ENCODE results near the gene PARP15. TPM values are rescaled to one million over a fixed set of nuclear protein-coding genes. Genes with fewer than 3 reads are reported as not detected.

PARP15 gene
- total RNA-seq, 1 donor from 2014 or later = 0.55 TPM

GRCh38 chr3:122581622-122582021 is 4.2 kb downstream of the PARP15 start:
- no peak for TF ChIP-seq CTCF (IDR thresholded peaks at IDR 0.05; ENCODE audit: unreplicated experiment)
- Mint-ChIP-seq H3K27ac (no peak overlapping the region), H3K36me3 (ENCODE audit: insufficient read depth) (peaks cover 5% of the 10 kb centered on the region), H3K4me1 (ENCODE audit: low read depth) (peaks cover 1% of the 10 kb centered on the region), H3K27me3 (peaks cover 13% of the 10 kb centered on the region), H3K4me3 (ENCODE audit: low read depth) (no peak overlapping the region), H3K9me3 (ENCODE audit: low read depth) (peaks cover 12% of the 10 kb centered on the region)
- DNase-seq (ENCODE audit: low spot score, unreplicated experiment) = no peak

GRCh38 chr3:122582390-122582789 is 4.9 kb downstream of the PARP15 start:
- H3K9me3 Mint-ChIP-seq (ENCODE audit: low read depth) = peaks cover 12% of the 10 kb centered on the region

GRCh38 chr3:122586098-122586497 is 8.6 kb downstream of the PARP15 start:
- H3K4me3 Mint-ChIP-seq (ENCODE audit: low read depth) = no peak overlapping the region
- H3K9me3 Mint-ChIP-seq (ENCODE audit: low read depth) = peaks cover 12% of the 10 kb centered on the region
- DNase-seq (ENCODE audit: low spot score, unreplicated experiment) = no peak
- H3K36me3 Mint-ChIP-seq (ENCODE audit: insufficient read depth) = peaks cover 5% of the 10 kb centered on the region
- no peak for TF ChIP-seq CTCF (IDR thresholded peaks at IDR 0.05; ENCODE audit: unreplicated experiment)
- no peaks in the 10 kb centered on the region for H3K4me1 Mint-ChIP-seq (ENCODE audit: low read depth)
- no peaks in the 10 kb centered on the region for H3K27me3 Mint-ChIP-seq
- no peak overlapping the region for H3K27ac Mint-ChIP-seq

More at GRCh38 chr3:122582390-122582789, 4.9 kb downstream of the PARP15 start:
- TF ChIP-seq CTCF (IDR thresholded peaks at IDR 0.05; ENCODE audit: unreplicated experiment) = no peak
- Mint-ChIP-seq H3K4me1 (ENCODE audit: low read depth) (peaks cover 1% of the 10 kb centered on the region), H3K36me3 (ENCODE audit: insufficient read depth) (peaks cover 5% of the 10 kb centered on the region), H3K27ac (no peak overlapping the region), H3K27me3 (peaks cover 8% of the 10 kb centered on the region), H3K4me3 (ENCODE audit: low read depth) (no peak overlapping the region)
- no peak for DNase-seq (ENCODE audit: low spot score, unreplicated experiment)

- Mint-ChIP-seq H3K4me3 (ENCODE audit: low read depth) (no peak overlapping the region), H3K36me3 (ENCODE audit: insufficient read depth) (peaks cover 3% of the 10 kb centered on the region), H3K4me1 (ENCODE audit: low read depth) (no peaks in the 10 kb centered on the region), H3K9me3 (ENCODE audit: low read depth) (peaks cover 5% of the 10 kb centered on the region), H3K27me3 (no peaks in the 10 kb centered on the region), H3K27ac (no peak overlapping the region)
- no peak for DNase-seq (ENCODE audit: low spot score, unreplicated experiment)
- TF ChIP-seq CTCF (IDR thresholded peaks at IDR 0.05; ENCODE audit: unreplicated experiment) = no peak
Observed at GRCh38 chr3:122586773-122587485, 9.5 kb downstream of the PARP15 start.

GRCh38 chr3:122587572-122587971 is 10.1 kb downstream of the PARP15 start:
- no peaks in the 10 kb centered on the region for H3K27me3 Mint-ChIP-seq
- no peak for DNase-seq (ENCODE audit: low spot score, unreplicated experiment)
- peaks cover 2% of the 10 kb centered on the region for H3K36me3 Mint-ChIP-seq (ENCODE audit: insufficient read depth)
- no peak overlapping the region for H3K27ac Mint-ChIP-seq
- no peaks in the 10 kb centered on the region for H3K4me1 Mint-ChIP-seq (ENCODE audit: low read depth)
- TF ChIP-seq CTCF (IDR thresholded peaks at IDR 0.05; ENCODE audit: unreplicated experiment) = no peak
- H3K4me3 Mint-ChIP-seq (ENCODE audit: low read depth) = no peak overlapping the region
- peaks cover 3% of the 10 kb centered on the region for H3K9me3 Mint-ChIP-seq (ENCODE audit: low read depth)

Data from progenitor cell of endocrine pancreas (in vitro differentiated cells).